Heart left ventricle (tissue), 13 donors: ENCODE measurements around the gene LAMA5.

Source experiments
- POLR2A ChIP-seq, 2 donors: fragments of 450-650 bp; IDR thresholded peaks; one replicate each; pipeline ENCODE4 v1.6.1; 2017; ENCODE audit warnings: antibody characterized with exemption in 2 of 2, mild to moderate bottlenecking in 2 of 2, moderate library complexity in 2 of 2
- TF ChIP-seq, protein P1 (sequence below), 12 donors: fragments of 200-600 bp; sonication (generic) in 4 of 12; IDR thresholded peaks; one replicate each; pipeline versions ENCODE4 v1.5.0 to v1.8.0; 2018 to 2022; ENCODE audit warnings: antibody characterized with exemption in 12 of 12, mild to moderate bottlenecking in 5 of 12
- donor health status: ischemic (EF 13 %, LVEDD 7.1; RV severe dilation, severe dysfunction).
- donor health status: DM: no; HTN: yes; CAD: no.
- donor health status: DM: no; HTN: no; CAD: no.
- donor health status: ischemic (EF 25% LVEDD 6.9; RV normal size, moderate dysfunction).
- donor health status: ischemic (EF 25% LVEDD 5.7; RV mildly dilated, moderate dysfunction).
- donor health status: ischemic (EF 35%, LVEDD 5.7; RV mildly dilated, moderate dysfunction).
- donor health status: nonischemic (EF 11% LVEDD 7.7; RV severe dilation, severe dysfunction).
- donor health status: DM: yes; HTN: yes; CAD: no.
- donor health status: PGD.
- donor health status: ischemic (EF 29% LVEDD 5.4; RV normal size, mild dysfunction).
- donor health status: nonischemic (EF 23%, LVEDD 6.1; RV moderate dilation, normal function).

GRCh38 chr20:62263396-62263795 lies 103.7 kb downstream of the LAMA5 start:
- TF ChIP-seq POLR2A (IDR thresholded peaks at IDR 0.05) = no peak
- TF ChIP-seq, protein P1, sequence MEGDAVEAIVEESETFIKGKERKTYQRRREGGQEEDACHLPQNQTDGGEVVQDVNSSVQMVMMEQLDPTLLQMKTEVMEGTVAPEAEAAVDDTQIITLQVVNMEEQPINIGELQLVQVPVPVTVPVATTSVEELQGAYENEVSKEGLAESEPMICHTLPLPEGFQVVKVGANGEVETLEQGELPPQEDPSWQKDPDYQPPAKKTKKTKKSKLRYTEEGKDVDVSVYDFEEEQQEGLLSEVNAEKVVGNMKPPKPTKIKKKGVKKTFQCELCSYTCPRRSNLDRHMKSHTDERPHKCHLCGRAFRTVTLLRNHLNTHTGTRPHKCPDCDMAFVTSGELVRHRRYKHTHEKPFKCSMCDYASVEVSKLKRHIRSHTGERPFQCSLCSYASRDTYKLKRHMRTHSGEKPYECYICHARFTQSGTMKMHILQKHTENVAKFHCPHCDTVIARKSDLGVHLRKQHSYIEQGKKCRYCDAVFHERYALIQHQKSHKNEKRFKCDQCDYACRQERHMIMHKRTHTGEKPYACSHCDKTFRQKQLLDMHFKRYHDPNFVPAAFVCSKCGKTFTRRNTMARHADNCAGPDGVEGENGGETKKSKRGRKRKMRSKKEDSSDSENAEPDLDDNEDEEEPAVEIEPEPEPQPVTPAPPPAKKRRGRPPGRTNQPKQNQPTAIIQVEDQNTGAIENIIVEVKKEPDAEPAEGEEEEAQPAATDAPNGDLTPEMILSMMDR (IDR thresholded peaks at IDR 0.05) = no peak
